Activated CD8-positive, alpha-beta T cell treated with anti-CD3 and anti-CD28 coated beads, Interleukin-2, amount 10 ng/mL, durations not matched to agents 7 days and 5 days (primary cell): ENCODE measurements around the gene D2HGDH. TPM values are rescaled to one million over a fixed set of nuclear protein-coding genes. Genes with fewer than 3 reads are reported as not detected.
"Not testable (repeated sequence)": the region's sequence is repeated elsewhere in the genome, so short reads cannot be mapped to it uniquely, and the experiment has no call there.

Source experiments
- ATAC-seq: fragments of 150-1000 bp; cut with Tn5 transposase; one replicate; pipeline ENCODE4 v1.10.0; 2021; ENCODE audit warnings: moderate library complexity
- CTCF ChIA-PET: fragments of 350-600 bp; sonication (Branson Sonifier 250); formaldehyde crosslinking; loops from one replicate; lab custom pipeline; 2021; ENCODE audit warnings: antibody characterized with exemption; lab: Charles Lee
- POLR2A ChIA-PET: fragments of 350-600 bp; sonication (Branson Sonifier 250); formaldehyde crosslinking; loops from one replicate; lab custom pipeline; 2021; ENCODE audit warnings: antibody characterized with exemption; lab: Charles Lee
- DNase-seq: peaks from one replicate; pipeline ENCODE4 v3.0.0-alpha.2; 2020
- H3K27ac Mint-ChIP-seq: one replicate; pipeline ENCODE4 v1.8.0; 2021; ENCODE audit warnings: mild to moderate bottlenecking, mixed read lengths
- H3K27me3 Mint-ChIP-seq: one replicate; pipeline ENCODE4 v1.8.0; 2021; ENCODE audit warnings: low read depth, mixed read lengths
- H3K36me3 Mint-ChIP-seq: one replicate; pipeline ENCODE4 v1.8.0; 2021; ENCODE audit warnings: low read depth, mixed read lengths
- H3K4me1 Mint-ChIP-seq: one replicate; pipeline ENCODE4 v1.8.0; 2021; ENCODE audit warnings: low read depth, mixed read lengths
- H3K4me3 Mint-ChIP-seq: one replicate; pipeline ENCODE4 v1.8.0; 2021; ENCODE audit warnings: mild to moderate bottlenecking, mixed read lengths
- H3K9me3 Mint-ChIP-seq: one replicate; pipeline ENCODE4 v1.8.0; 2022; ENCODE audit warnings: mixed read lengths; ENCODE audit not compliant: insufficient read depth
- total RNA-seq, 2 experiments: library from RNA; stranded (reverse); gene quantifications; one replicate each; pipeline ENCODE4 v1.2.3, GENCODE V29; 2021

The D2HGDH gene
- total RNA-seq, 2 experiments from 2014 or later, result 26.3 to 28.0 TPM

- H3K9me3 Mint-ChIP-seq, result peaks cover 10% of the 10 kb centered on the region
- CTCF ChIA-PET, ATAC-seq: not testable (repeated sequence)
Observed at GRCh38 chr2:241782053-241782452, 47.6 kb downstream of the D2HGDH start.

GRCh38 chr2:241788135-241788534 is 53.7 kb downstream of the D2HGDH start:
- Mint-ChIP-seq H3K4me1 (peaks cover 22% of the 10 kb centered on the region), H3K4me3 (no peak overlapping the region), H3K27me3 (peaks cover 4% of the 10 kb centered on the region), H3K36me3 (peaks cover 9% of the 10 kb centered on the region), H3K9me3 (peaks cover 21% of the 10 kb centered on the region), H3K27ac (peak overlapping the region; percentile 50)
- POLR2A ChIA-PET, result no interaction called here
- CTCF ChIA-PET, result interaction anchor here (0.7 to 2.3 kb wide), 4 partner anchors 12 to 90 kb away, joined by 3 to 7 read pairs (median 4); partner anchors contain the start of gene GAL3ST2
- peak; percentile 15 for ATAC-seq
- peak; percentile 19 for DNase-seq

More at GRCh38 chr2:241782053-241782452, 47.6 kb downstream of the D2HGDH start:
- POLR2A ChIA-PET, result interaction anchor here (1.2 kb wide), 1 partner anchor 9 kb away, joined by 3 read pairs; no protein-coding TSS in a partner anchor
- DNase-seq, H3K4me1 Mint-ChIP-seq, H3K36me3 Mint-ChIP-seq, H3K27ac Mint-ChIP-seq, H3K27me3 Mint-ChIP-seq, H3K4me3 Mint-ChIP-seq: not testable (repeated sequence)

GRCh38 chr2:241788572-241788971 is 54.1 kb downstream of the D2HGDH start:
- DNase-seq (peak; percentile 52), ATAC-seq (peak; percentile 72)
- ChIA-PET CTCF (interaction anchor here (0.7 to 2.3 kb wide), 5 partner anchors 12 to 90 kb away, joined by 3 to 7 read pairs (median 3); partner anchors contain the start of gene GAL3ST2), POLR2A (no interaction called here)
- peaks cover 22% of the 10 kb centered on the region for H3K4me1 Mint-ChIP-seq
- H3K27me3 Mint-ChIP-seq, result peaks cover 4% of the 10 kb centered on the region
- H3K9me3 Mint-ChIP-seq, result peaks cover 21% of the 10 kb centered on the region
- peak overlapping the region; percentile 50 for H3K27ac Mint-ChIP-seq
- no peak overlapping the region for H3K4me3 Mint-ChIP-seq
- H3K36me3 Mint-ChIP-seq, result peaks cover 7% of the 10 kb centered on the region

GRCh38 chr2:241791385-241791784 is 57.0 kb downstream of the D2HGDH start:
- H3K27me3 Mint-ChIP-seq, H3K4me3 Mint-ChIP-seq, ATAC-seq, DNase-seq, H3K36me3 Mint-ChIP-seq, H3K27ac Mint-ChIP-seq, POLR2A ChIA-PET: not testable (repeated sequence)
- Mint-ChIP-seq H3K9me3 (peaks cover 21% of the 10 kb centered on the region), H3K4me1 (peaks cover 22% of the 10 kb centered on the region)
- CTCF ChIA-PET, result interaction anchor here (1.1 kb wide), 1 partner anchor 89 kb away, joined by 3 read pairs; the partner anchor contains the start of gene ING5

GRCh38 chr2:241793385-241793784 is 59.0 kb downstream of the D2HGDH start:
- ATAC-seq (no peak), DNase-seq (no peak)
- peaks cover 7% of the 10 kb centered on the region for H3K36me3 Mint-ChIP-seq
- no peaks in the 10 kb centered on the region for H3K27me3 Mint-ChIP-seq
- H3K4me3 Mint-ChIP-seq, result no peak overlapping the region
- H3K9me3 Mint-ChIP-seq, result peaks cover 21% of the 10 kb centered on the region
- peaks cover 12% of the 10 kb centered on the region for H3K4me1 Mint-ChIP-seq
- no peak overlapping the region for H3K27ac Mint-ChIP-seq
- POLR2A ChIA-PET, result no interaction called here
- CTCF ChIA-PET, result no interaction called here

DNA sequence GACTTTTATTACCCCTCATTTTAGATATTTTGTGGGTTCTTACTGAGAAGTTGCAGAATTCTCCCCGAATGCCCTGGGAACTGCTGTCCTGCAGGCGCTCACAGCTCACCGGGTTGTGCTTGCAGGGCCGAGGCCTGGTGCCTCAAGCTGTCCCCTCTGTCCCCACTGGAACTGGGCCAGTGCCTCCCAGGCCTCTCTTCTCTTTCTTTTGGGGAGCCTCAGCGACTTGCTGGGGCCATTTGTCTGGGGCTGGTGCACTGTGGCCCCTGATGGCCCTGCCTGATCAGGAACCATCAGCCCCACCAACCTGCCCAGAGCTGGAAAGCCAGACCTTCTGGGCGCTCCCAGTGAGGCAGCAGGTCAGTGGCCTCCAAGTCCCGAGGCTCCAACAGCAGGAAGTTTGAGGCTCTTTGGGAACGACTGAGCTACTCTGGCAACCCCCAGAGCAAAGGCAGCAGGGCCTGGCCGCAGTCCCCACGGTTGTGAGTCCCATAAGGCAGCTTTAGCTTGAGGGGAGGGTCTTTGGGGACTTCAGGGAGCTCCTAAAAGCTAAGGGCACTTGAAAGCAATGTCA is 59.9 kb downstream of the D2HGDH start:
- H3K27ac Mint-ChIP-seq, result no peak overlapping the region
- ATAC-seq (no peak), DNase-seq (no peak)
- H3K4me1 Mint-ChIP-seq, result peaks cover 2% of the 10 kb centered on the region
- no peak overlapping the region for H3K4me3 Mint-ChIP-seq
- CTCF ChIA-PET, result no interaction called here
- H3K9me3 Mint-ChIP-seq, result peaks cover 13% of the 10 kb centered on the region
- POLR2A ChIA-PET, result no interaction called here
- H3K36me3 Mint-ChIP-seq, result peaks cover 3% of the 10 kb centered on the region
- no peaks in the 10 kb centered on the region for H3K27me3 Mint-ChIP-seq

GRCh38 chr2:241795021-241795999 is 60.9 kb downstream of the D2HGDH start:
- Mint-ChIP-seq H3K9me3 (peaks cover 9% of the 10 kb centered on the region), H3K36me3 (peaks cover 3% of the 10 kb centered on the region), H3K4me1 (no peaks in the 10 kb centered on the region), H3K4me3 (no peak overlapping the region), H3K27ac (no peak overlapping the region), H3K27me3 (no peaks in the 10 kb centered on the region)
- ChIA-PET POLR2A (no interaction called here), CTCF (no interaction called here)
- DNase-seq (peak; percentile 19), ATAC-seq (no peak)

DNA sequence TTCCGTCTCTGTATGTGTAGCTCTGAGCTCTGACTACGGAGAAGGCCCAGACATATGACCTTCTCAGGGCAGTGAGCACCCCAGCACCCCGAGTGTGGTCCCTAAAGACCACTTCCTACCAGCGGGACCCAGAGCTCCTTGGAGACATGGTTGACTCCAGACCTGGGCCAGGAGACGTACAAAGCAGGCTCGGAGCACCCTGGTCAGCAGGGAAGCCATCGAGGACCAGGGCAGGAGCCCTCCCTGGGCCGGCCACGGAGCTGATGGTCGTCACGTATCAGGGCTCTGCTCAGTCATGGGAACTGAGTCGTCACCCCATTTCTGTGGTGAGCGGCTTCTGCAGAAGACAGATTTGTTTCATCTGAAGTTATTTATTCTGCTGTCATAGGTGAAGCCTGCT is 61.8 kb downstream of the D2HGDH start:
- H3K4me1 Mint-ChIP-seq, result no peaks in the 10 kb centered on the region
- ATAC-seq (no peak), DNase-seq (no peak)
- H3K4me3 Mint-ChIP-seq, result no peak overlapping the region
- peaks cover under 1% of the 10 kb centered on the region for H3K9me3 Mint-ChIP-seq
- ChIA-PET POLR2A (no interaction called here), CTCF (no interaction called here)
- no peaks in the 10 kb centered on the region for H3K27me3 Mint-ChIP-seq
- H3K27ac Mint-ChIP-seq, result no peak overlapping the region
- H3K36me3 Mint-ChIP-seq, result no peaks in the 10 kb centered on the region

DNA sequence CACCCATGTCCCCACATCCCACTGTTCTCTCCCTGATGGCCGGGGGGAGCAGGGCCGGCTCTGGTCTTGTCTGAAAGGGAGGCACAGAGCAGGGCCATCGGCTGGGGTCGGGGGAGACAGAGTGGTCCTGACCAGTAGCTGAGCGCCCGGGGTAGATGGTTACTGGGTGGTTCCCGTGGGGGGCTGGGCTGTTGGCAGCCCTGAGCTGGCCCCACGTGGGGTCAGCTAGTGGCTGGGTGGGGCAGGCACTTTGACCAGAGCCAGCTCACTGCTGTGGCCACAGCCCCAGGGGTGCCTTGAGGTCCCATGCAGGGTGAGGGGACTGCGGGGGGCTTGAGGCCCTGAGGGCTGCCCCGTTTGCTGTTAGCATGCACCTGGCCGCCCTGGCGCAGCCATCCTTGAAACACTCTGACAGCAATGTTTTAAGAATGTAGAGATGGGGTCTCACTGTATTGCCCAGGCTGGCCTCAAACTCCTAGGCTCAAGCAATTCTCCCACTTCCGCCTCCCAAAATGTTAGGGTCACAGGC is 62.2 kb downstream of the D2HGDH start:
- Mint-ChIP-seq H3K27ac (no peak overlapping the region), H3K4me3 (no peak overlapping the region), H3K27me3 (no peaks in the 10 kb centered on the region), H3K36me3 (no peaks in the 10 kb centered on the region), H3K9me3 (no peaks in the 10 kb centered on the region), H3K4me1 (no peaks in the 10 kb centered on the region)
- ChIA-PET CTCF (no interaction called here), POLR2A (no interaction called here)
- DNase-seq, result no peak
- ATAC-seq, result no peak

GRCh38 chr2:241797441-241798080 is 63.1 kb downstream of the D2HGDH start:
- no peaks in the 10 kb centered on the region for H3K27me3 Mint-ChIP-seq
- CTCF ChIA-PET, result no interaction called here
- ATAC-seq (no peak), DNase-seq (no peak)
- POLR2A ChIA-PET, result no interaction called here
- no peak overlapping the region for H3K4me3 Mint-ChIP-seq
- H3K36me3 Mint-ChIP-seq, result no peaks in the 10 kb centered on the region
- H3K27ac Mint-ChIP-seq, result no peak overlapping the region
- no peaks in the 10 kb centered on the region for H3K9me3 Mint-ChIP-seq
- H3K4me1 Mint-ChIP-seq, result no peaks in the 10 kb centered on the region

- POLR2A ChIA-PET, result no interaction called here
- H3K27ac Mint-ChIP-seq, result no peak overlapping the region
- no peak for ATAC-seq
- CTCF ChIA-PET, result no interaction called here
- DNase-seq, result peak; percentile 19
- no peaks in the 10 kb centered on the region for H3K36me3 Mint-ChIP-seq
- H3K9me3 Mint-ChIP-seq, result no peaks in the 10 kb centered on the region
- H3K4me1 Mint-ChIP-seq, result no peaks in the 10 kb centered on the region
- no peak overlapping the region for H3K4me3 Mint-ChIP-seq
- H3K27me3 Mint-ChIP-seq, result no peaks in the 10 kb centered on the region
Observed at GRCh38 chr2:241798081-241798630, 63.7 kb downstream of the D2HGDH start.
